HG03342 (cell line): Measurements from ENCODE around the gene ANKRD33B.
"Not testable (repeated sequence)": the region's sequence is repeated elsewhere in the genome, so short reads cannot be mapped to it uniquely, and the experiment has no call there.

Experiments
- ATAC-seq: cut with Tn5 transposase; IDR thresholded peaks from one replicate; pipeline ENCODE4 v1.9.1; 2021; ENCODE audit warnings: mild to moderate bottlenecking, moderate library complexity; ENCODE audit not compliant: unreplicated experiment

Gene ANKRD33B

DNA sequence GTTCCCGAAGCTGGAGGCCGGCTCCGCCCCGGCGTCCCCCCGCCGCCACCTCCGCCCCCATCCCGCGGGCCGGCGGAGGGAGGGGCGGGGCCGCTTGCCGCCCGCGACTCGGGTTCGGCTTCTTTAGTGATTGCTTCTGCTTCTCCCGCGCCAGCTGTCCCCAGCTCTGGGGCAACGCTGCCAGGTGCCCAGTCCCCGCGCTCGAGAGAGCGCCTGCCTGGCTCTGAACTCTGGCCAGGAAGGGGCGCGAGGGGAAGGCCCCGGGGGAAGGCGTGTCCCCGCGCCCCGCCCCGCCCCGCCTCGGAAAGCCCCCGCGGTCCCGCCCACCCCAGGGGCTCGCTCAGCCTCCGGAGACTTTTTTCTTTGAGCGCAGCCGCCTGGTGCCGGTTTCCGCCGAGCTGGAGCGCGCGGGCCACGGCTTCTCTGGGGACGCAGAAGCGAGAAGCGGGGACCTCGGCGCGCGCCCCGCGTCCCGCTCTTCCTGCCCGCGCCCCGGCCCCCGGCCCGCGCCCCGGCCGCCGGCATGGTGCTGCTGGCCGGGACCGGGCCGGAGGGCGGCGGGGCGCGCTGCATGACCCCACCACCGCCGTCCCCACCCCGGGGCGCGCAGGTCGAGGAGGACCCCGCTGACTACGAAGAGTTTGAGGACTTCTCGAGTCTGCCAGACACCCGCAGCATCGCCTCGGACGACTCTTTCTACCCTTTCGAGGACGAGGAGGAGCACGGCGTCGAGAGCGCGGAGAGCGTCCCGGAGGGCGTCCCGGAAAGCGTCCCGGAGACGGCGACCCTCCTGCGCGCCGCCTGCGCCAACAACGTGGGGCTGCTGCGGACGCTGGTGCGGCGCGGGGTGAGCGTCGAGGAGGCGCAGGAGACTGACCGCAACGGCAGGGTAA is at the start of gene ANKRD33B:
Gene ANKRD33B (plus strand): TSS at position 126 of the 893 bp plus-strand sequence. CDS start 398 bp downstream, at position 524.
- ATAC-seq, result peak; percentile 47

DNA sequence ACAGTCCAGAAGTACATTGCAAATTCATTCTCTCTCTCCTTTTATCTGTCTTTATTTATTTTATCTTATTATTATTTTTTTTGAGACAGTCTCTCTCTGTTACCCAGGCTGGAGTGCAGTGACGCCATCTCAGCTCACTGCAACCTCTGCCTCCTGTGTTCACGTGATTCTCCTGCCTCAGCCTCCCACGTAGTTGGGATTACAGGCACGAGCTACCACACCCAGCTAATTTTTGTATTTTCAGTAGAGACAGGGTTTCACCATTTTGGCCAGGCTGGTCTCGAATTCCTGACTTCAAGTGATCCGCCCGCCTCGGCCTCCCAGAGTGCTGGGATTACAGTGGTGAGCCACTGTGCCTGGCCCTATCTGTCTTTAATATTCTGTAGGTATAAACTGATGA is 49.3 kb upstream of the ANKRD33B start:
- not testable (repeated sequence) for ATAC-seq

DNA sequence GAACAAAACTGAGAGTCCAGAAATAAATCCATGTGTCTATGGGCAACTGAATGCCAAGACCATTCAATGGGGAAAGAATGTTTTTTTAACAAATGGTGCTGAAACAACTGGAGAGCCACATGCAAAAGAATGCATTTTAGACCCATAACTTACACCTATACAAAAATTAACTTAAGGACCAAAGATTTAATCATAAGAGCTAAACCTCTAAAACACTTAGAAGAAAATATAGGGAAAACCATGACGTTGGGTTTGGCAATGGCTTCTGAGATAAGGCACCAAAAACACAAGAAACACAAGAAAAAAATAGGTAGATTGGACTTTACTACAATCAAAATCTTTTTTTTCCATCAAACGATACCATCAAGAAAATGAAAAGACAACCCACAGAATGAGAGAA is 48.4 kb upstream of the ANKRD33B start:
- ATAC-seq, result no peak

DNA sequence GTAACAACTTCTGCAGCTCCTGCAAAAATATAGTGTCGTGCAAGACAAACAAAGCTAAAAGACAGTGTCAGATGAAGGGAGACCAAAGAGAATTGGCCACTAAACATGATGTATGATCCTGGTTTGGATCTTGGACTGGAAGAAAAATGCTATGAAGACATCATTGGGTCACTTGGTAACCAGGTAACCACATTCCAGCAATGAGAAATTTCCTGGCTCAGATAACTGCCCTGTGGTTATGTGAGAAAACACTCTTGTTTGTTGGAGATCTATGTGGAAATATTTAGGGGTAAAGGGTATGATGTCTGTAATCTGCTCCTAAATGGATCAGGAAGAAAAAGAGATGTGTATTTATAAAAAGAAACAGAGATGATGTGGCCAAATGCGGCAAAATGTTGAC is 45.5 kb upstream of the ANKRD33B start:
- ATAC-seq, result no peak

DNA sequence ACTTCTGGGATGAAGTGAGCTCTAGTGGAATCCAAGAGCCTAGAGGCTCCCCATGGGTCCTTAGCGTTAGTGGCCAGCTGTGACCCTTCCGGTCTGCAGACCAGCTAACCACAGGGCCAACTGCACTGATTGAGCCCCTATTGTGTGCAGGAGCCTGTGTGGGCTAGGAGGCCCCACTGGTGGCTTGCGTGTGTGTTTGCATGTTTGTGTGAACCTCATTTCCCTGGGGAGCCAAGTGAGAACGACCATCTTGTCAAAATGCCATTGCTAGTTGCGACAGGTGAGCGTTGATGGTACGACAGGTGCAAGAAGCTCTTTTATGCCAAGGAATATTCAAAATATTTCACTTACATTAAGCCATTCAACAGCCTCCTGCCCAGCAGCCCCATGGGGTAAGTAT is 44.1 kb upstream of the ANKRD33B start:
- ATAC-seq, result no peak

DNA sequence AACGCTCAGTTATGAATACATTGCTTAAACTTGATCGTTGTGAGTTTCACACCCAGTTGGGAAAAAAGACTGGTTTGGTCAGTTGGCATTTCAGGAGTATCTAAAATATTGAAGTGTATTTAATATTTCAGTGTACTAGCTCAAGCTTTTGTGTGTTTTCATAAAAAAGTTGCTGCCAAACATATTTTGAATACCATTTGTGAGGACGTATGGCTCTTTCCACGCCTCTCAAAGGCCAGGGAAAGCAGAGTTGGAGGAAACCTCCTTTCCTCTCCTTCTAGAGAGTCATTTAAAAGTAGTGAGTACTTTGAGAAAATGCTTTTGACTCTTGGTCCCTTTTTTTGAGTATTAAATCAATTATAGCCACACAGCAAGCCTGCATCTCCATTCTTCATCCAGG is 43.2 kb upstream of the ANKRD33B start:
- ATAC-seq, result no peak

DNA sequence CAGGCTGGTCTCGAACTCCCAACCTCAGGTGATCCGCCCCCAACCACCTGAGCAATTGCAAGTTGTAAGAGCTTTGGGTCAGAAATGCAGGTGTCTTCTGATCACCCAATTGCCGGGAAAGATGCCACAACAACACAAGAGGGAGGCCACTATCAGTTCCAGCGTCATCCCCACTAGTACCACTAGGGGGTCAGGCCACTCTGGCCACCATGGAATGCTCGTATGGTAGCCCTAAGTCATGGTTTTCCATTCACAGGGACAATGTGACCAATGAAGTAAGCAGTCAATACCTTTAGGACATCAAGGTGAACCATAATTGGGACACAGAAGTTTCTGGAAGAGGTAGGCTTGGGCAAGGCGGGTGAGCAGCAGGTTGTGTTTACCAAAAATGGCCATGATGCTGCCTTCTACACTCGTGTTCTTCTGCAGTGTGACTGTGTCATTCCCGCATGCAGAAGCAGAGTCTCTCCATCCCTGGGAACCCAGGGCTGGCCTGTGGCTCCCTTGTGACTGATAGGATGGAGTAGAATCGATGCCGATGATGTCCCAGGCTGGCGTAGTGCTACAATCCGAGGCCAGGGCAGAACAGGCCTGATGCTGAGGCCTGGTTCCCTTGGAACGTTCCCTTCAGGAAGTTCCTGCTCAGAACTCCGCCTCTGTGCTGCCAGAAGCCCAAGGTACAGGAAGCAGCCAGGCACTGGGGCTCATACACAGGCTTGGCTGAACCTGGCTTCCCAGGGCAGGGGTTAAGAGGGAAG is 42.2 kb upstream of the ANKRD33B start:
- ATAC-seq, result no peak

DNA sequence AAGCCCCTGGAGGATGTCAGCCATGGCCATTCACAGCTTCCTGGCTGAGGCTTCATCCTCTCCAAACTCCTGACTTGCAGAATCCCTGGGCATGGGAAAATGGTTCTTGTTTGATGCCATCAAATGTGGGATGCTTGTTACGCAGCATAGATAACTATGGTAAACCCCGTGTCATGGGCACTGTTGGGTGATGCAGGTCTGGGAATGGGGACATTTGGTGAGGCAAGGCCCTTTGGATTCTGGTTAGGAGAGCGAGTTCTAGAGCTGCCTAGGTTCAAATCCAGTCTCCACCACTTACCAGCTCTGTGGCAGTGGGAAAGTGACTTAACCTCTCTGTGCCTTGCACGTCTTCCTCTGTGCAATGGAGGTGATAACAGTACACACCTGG is 41.7 kb upstream of the ANKRD33B start:
- ATAC-seq, result no peak

DNA sequence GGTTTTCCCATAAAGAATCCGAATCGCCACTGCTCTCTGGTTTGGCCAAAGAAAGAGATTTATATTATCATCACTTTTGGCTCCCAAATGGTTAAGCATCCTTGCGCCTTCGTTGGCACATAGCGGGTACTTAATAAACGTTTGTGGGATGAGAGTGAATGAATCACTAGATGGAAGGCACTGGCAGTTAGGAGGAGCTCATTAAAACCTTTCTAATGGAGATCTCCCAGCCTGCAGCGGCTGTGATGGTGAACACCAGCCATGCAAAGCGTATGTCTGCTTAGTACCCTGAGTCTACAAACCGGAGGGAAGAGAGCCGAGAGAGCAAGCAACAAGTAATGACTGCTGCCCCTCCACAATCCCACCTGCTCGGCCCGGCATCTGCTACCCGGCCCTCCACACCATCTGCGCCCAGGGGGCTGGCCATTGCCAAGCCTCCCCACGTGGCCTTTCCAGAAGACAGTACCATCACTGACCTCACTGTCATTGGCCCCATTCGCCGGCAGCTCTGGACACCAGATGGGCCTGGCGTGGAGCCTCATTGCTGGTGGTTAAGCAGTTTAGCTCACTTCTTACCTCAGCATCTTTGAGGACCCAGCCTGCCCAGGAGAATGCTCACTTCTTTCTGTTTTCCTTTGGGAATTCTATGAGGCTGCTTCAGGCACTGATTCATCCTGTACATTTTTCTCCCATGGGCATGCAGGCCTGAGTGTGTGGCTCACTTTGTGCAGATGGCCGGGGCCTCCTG is 39.3 kb upstream of the ANKRD33B start:
- ATAC-seq, result no peak

DNA sequence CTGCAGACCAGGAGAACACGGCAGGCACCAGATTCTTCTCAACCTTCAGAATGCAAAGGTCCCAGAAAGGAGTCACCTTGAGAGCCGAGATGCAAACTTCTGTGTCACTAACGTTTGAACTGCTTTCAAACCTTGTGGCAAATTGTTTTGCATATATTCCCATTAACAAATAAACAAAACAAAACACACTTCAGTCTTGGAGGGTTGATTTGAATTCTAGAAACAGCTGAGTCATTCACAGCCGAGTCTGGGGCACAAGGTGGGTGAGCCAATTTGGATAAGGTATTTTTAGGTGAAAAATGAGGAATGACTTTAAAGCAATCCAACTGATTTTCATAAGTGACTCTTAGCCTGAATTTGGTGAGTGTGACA is 38.8 kb upstream of the ANKRD33B start:
- peak; percentile 55 for ATAC-seq

DNA sequence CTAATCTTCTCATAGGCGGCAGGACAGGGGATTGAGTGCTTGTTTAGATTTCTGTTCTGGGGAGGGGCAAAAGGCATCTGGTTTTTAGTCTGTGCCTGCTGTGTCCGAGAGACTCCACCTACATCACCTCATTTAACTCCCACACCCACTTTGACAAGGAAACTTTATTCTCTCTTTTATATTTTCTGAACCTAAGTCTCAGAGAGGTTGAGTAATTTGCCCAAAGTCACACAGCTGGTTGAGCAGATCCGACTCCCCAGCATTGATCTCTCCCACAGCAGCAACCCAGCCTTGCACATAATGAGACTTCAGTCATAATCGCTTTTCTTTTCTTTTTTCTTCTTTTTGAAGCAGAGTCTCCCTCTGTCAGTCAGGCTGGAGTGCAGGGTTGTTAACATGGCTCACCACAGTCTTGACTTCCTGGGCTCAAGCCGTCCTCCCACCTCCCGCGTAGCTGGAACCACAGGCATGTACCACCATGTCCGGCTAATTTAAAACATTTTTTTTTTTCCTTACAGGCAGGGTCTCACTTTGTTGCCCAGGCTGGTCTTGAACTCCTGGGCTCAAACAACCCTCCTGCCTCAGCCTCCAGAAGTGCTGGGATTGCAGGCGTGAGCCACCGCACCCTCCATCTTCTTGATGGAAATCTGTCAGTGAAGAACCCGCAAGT is 36.5 kb upstream of the ANKRD33B start:
- no peak for ATAC-seq

DNA sequence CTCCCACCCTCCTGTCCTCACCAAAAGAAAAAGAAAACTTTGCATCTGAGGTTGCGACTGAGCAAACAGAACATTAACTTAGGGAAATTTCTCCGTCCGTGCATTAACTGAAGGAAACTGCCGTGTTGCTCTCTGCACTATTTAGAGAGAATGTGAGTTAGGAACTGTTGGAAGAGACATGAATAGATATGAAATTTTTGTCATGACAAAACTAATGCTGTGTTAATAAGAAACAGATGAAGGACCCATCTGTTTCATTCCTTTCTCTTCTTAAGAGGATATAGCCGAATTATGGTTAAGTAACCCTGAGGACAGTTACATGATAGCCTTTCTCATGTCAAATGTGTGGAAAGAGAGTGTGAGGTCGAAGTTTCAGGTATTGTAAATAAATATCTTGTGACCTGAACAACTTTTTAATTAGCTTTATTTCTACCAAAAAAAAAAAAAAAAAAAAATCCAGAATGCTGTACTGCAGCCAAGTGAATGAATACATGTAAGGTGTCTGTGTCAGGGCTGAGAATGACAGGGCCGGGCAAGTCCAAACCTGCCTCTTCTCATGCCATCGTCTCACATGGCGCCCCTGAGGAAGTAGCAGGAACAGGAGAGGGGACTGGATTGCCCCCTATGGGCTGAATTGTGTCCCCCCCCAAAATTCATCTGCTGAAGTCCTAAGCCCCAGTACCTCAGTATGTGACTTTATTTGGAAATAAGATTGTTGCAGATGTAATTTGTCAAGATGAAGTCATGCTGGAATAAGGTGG is 35.6 kb upstream of the ANKRD33B start:
- no peak for ATAC-seq

DNA sequence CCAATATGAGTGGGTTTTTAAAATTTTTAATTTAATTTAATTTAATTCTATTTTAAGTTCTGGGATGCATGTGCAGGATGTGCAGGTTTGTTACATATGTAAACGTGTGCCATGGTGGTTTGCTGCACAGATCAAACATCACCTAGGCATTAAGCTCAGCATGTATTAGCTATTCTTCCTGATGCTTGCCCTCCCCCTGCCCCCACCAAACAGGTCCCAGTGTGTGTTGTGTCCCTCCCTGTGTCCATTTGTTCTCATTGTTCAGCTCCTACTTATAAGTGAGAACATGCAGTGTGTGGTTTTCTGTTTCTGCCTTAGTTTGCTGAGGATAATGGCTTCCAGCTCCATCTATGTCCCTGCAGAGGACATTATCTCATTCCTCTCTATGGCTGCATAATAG is 35.0 kb upstream of the ANKRD33B start:
- ATAC-seq, result no peak

DNA sequence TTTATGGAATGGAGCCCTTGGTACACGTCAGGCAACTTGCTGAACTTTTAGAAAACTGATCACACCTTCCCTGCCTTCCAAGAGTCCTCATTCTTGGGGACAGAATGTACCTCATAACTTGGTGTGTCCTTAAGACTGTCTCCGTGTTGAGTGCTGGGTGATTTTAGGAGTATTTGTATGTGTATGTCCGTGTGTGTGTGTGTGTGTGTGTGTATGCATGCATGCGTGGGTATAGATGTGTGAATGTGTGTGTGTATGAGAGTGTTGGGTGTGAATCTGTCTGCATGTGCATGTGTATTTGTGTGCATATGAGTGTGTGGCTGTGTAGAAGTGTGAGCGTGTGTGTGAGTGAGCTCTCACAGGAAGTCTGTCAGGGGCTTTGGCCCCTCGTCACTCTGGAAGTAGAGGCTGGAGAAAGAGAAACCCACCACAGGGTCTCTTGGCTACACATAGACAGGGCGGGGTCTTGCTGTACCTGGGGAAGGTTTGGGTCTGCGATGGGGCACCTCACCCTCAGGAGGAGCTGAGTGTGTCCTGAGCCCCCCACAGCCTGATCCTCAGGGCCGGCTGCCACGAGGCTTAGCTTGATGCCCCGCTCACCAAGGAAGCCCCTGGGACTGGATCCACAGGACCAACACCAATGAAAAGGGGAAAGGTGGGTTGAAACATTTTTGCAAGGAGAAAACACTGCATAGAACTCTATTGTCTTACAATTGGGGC is 33.1 kb upstream of the ANKRD33B start:
- ATAC-seq, result no peak

DNA sequence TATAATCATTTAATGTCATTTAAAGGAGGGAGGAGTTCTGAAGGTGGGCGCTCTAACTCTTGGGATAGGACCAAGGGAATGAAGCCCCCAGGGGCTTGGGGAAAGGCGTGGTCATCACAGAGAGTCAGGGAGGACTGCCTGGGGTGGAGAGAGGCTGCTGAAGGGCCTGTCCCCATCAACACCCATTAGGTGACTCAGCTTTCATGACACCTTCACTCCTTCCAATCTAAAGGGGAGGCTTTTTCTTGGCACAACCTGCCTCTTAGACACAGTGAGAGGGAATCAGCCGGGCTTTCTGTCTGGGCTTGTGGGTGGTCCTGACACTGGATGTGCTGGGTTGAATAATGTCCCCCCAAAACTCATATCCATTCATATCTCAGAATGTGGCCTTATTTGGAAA is 31.4 kb upstream of the ANKRD33B start:
- ATAC-seq, result no peak

DNA sequence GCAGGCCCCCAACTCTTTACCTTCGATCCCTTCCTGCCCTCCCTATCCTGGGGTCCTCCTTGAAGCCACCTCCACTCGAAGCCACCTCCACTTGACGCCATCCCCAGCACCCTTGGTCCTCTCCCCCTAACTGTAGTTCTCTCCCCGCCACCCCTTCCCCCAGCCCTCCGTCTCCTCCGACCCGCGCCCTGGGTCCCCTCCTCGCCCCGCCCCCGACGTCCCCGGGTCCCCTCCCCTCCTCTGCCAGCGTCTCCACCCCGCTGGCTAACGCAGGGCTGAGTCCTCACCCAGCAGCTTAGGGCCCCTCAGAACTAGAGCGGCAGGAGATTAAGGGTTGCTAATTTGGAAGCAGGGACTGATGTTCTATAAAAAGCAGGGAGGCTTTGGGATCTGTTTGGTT is 30.6 kb upstream of the ANKRD33B start:
- no peak for ATAC-seq

DNA sequence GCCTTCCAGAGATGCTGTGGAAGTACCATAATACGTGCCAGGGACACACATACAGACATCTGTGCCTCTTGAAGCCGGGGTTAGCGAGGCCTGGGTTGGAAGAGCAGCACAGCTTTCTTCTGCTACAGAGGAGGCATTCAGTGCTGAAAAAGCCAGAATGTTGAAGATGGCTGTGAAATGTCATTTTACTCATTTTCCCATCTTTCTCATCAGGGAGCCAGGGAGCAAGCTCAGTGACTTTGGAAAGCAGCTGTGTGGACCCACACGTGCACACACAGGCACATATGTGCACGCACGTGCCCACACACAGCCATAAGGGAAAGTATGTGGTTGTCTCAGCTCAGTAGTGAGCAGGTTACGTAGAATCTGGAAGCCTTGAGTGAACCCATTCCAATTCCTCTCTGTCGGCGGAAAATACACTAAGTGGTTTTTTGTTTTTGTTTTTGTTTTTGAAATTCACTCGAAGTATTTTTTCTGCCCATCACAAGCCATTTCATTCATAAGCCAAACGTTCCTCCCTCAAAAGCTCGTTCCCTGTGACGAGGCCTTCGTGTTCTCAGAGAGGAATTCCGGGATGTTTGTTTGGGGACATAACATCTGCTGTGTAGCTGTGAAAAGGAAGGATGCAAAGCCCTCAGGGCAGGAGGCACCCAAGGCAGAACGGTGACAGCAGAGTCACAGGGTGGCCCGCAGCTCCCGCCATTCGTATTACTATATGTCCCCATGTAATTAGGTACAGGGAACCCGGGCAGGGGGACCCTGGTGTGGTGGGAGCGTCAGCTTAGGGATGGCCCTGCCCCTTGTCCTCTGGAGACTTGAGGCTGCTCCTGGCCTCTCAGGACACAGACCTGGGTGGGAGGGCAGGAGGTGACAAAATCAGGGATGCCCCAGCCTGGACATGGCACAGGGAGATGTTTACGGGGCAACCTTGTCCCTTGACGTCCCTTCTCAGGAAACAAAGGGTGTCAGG is 29.0 kb upstream of the ANKRD33B start:
- ATAC-seq, result no peak

DNA sequence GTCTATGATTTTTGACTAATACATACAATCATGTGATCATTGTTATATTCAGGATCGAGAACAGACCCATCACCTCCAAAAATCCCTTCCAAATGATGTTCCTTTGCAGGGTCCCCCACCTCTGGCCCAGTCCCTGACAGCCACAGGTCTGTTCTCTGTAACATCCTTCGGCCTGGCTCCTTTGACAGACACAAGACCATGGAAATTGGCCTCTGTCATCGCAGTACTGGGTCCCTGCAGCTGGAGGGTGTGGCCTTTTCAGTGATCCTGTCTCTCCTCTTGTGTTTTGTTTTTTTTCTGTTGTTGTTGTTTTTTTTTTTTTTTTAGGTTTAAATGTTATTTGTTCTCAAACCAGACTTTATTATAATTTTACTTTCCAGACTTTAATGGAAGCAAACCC is 27.4 kb upstream of the ANKRD33B start:
- ATAC-seq, result no peak
